Kidney epithelial cell (primary cell): ENCODE results near the gene CLEC19A. TPM values are rescaled to one million over a fixed set of nuclear protein-coding genes. Genes with fewer than 3 reads are reported as not detected.
"Not testable (repeated sequence)": the region's sequence is repeated elsewhere in the genome, so short reads cannot be mapped to it uniquely, and the experiment has no call there.

Experiments used
- DNase-seq: peaks from one replicate; pipeline ENCODE4 v3.0.0-alpha.2; 2010; ENCODE audit warnings: low read depth
- H3K27me3 ChIP-seq: 2 replicates; pipeline ENCODE4 v1.6.0; 2011; ENCODE audit warnings: low read length; ENCODE audit not compliant: control insufficient read depth, insufficient read depth
- H3K36me3 ChIP-seq: 2 replicates; pipeline ENCODE4 v1.5.1; 2011; ENCODE audit warnings: low read length; ENCODE audit not compliant: control insufficient read depth, insufficient read depth
- H3K4me3 ChIP-seq: 2 replicates; pipeline ENCODE4 v1.5.1; 2011; ENCODE audit warnings: low read depth, mild to moderate bottlenecking, control low read depth, low read length
- total RNA-seq: library from RNA; depleted of rRNA; stranded (reverse); fragments of >200 nt; gene quantifications from 2 replicates; pipeline ENCODE4 v1.2.3, GENCODE V29; 2015
- TF ChIP-seq, protein P1 (sequence below): IDR thresholded peaks from 2 replicates; pipeline ENCODE4 v1.5.1; 2011; ENCODE audit warnings: mild to moderate bottlenecking, moderate library complexity, low read length, control low read depth, inconsistent platforms; ENCODE audit not compliant: insufficient read depth, poor library complexity, severe bottlenecking

The CLEC19A gene
- total RNA-seq, 1 donor from 2014 or later, result not detected

GRCh38 chr16:19314718-19315425, 29.3 kb downstream of the CLEC19A start:
- DNase-seq, result no peak
- TF ChIP-seq, protein P1, sequence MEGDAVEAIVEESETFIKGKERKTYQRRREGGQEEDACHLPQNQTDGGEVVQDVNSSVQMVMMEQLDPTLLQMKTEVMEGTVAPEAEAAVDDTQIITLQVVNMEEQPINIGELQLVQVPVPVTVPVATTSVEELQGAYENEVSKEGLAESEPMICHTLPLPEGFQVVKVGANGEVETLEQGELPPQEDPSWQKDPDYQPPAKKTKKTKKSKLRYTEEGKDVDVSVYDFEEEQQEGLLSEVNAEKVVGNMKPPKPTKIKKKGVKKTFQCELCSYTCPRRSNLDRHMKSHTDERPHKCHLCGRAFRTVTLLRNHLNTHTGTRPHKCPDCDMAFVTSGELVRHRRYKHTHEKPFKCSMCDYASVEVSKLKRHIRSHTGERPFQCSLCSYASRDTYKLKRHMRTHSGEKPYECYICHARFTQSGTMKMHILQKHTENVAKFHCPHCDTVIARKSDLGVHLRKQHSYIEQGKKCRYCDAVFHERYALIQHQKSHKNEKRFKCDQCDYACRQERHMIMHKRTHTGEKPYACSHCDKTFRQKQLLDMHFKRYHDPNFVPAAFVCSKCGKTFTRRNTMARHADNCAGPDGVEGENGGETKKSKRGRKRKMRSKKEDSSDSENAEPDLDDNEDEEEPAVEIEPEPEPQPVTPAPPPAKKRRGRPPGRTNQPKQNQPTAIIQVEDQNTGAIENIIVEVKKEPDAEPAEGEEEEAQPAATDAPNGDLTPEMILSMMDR, result no peak
- no peaks in the 10 kb centered on the region for H3K36me3 ChIP-seq
- H3K27me3 ChIP-seq, result no peaks in the 10 kb centered on the region
- H3K4me3 ChIP-seq, result no peak overlapping the region

DNA sequence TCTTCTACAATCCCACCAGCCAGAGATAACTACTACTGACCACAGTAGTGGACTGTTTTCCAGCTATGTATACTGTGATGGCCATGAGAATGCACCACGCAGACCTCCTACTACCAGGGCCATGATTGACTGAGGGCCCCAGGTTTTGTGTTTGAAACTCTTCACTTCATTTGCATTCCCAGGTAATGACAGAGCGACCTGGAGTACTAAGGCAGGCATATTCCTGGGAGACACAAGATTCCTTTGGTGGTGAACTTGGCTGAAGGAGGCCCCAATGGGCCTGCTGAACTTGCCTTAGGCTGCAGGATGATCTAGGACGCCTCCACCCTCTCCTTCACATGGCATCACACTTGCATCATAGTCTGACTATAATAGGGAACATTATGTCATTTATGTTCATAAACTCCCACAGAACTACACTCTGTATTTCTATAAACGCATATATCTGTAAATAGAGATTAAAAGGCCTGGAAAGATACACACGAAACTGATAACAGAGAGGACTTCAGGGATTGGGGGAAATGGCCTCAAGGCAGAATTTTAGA, 30.4 kb downstream of the CLEC19A start:
- TF ChIP-seq, protein P1, result no peak
- Histone ChIP-seq H3K27me3 (no peaks in the 10 kb centered on the region), H3K4me3 (no peak overlapping the region), H3K36me3 (no peaks in the 10 kb centered on the region)
- no peak for DNase-seq

- TF ChIP-seq, protein P1, result no peak
- Histone ChIP-seq H3K27me3 (no peaks in the 10 kb centered on the region), H3K4me3 (no peak overlapping the region), H3K36me3 (no peaks in the 10 kb centered on the region)
- no peak for DNase-seq
These were observed 31.3 kb downstream of the CLEC19A start for GRCh38 chr16:19316846-19317245.

GRCh38 chr16:19321186-19321585, 35.7 kb downstream of the CLEC19A start:
- not testable (repeated sequence) for H3K27me3 ChIP-seq, H3K4me3 ChIP-seq, H3K36me3 ChIP-seq, DNase-seq

- DNase-seq, result no peak
- Histone ChIP-seq H3K4me3 (no peak overlapping the region), H3K27me3 (no peaks in the 10 kb centered on the region), H3K36me3 (no peaks in the 10 kb centered on the region)
- TF ChIP-seq, protein P1, result no peak
These were observed 38.1 kb downstream of the CLEC19A start for GRCh38 chr16:19323596-19323995.

- Histone ChIP-seq H3K4me3 (no peak overlapping the region), H3K36me3 (no peaks in the 10 kb centered on the region), H3K27me3 (no peaks in the 10 kb centered on the region)
- TF ChIP-seq, protein P1, result no peak
- DNase-seq, result no peak
These were observed 42.8 kb downstream of the CLEC19A start for GRCh38 chr16:19328364-19328763.
